OCI-LY1 (cell line): ENCODE data around the gene PTPRZ1.

Source experiments
- H2AFZ ChIP-seq: fragments of 200-600 bp; sonication (generic), shearing (Covaris generic); 2 replicates; pipeline ENCODE4 v1.6.0; 2014; ENCODE audit warnings: antibody characterized with exemption, mild to moderate bottlenecking, low read length
- H3F3A ChIP-seq: fragments of 200-600 bp; sonication (generic), shearing (Covaris generic); 2 replicates; pipeline ENCODE4 v1.6.0; 2014; ENCODE audit warnings: mild to moderate bottlenecking, antibody characterized with exemption, low read length, moderate library complexity; ENCODE audit not compliant: insufficient read depth
- H3K27ac ChIP-seq: fragments of 200-600 bp; sonication (generic); 2 replicates; pipeline ENCODE4 v1.5.1; 2014; ENCODE audit warnings: low read length, mixed run types, mild to moderate bottlenecking, low read depth; ENCODE audit not compliant: poor library complexity, severe bottlenecking
- H3K27me3 ChIP-seq: fragments of 200-600 bp; sonication (generic); 2 replicates; pipeline ENCODE4 v1.6.0; 2014; ENCODE audit warnings: antibody characterized with exemption, mild to moderate bottlenecking, low read length, moderate library complexity; ENCODE audit not compliant: insufficient read depth
- H3K36me3 ChIP-seq: fragments of 200-600 bp; sonication (generic); 2 replicates; pipeline ENCODE4 v1.6.1; 2014; ENCODE audit warnings: mild to moderate bottlenecking, antibody characterized with exemption, low read length, moderate library complexity, mixed read lengths; ENCODE audit not compliant: insufficient read depth
- H3K4me1 ChIP-seq: fragments of 200-600 bp; sonication (generic); 2 replicates; pipeline ENCODE4 v1.5.1; 2014; ENCODE audit warnings: mild to moderate bottlenecking, low read length, moderate library complexity; ENCODE audit not compliant: insufficient read depth, severe bottlenecking
- H3K4me2 ChIP-seq: fragments of 200-600 bp; sonication (generic), shearing (Covaris generic); 2 replicates; pipeline ENCODE4 v1.6.1; 2014; ENCODE audit warnings: low read length
- H3K4me3 ChIP-seq: fragments of 200-600 bp; sonication (generic); 2 replicates; pipeline ENCODE4 v1.5.1; 2014; ENCODE audit warnings: low read length, low read depth, mild to moderate bottlenecking, mixed read lengths; ENCODE audit not compliant: poor library complexity, severe bottlenecking
- H3K79me2 ChIP-seq: fragments of 200-600 bp; shearing (Covaris generic); 2 replicates; pipeline ENCODE4 v1.6.1; 2016; ENCODE audit warnings: mixed run types, low read length, mixed read lengths; ENCODE audit not compliant: insufficient read depth
- H3K9ac ChIP-seq: fragments of 200-600 bp; sonication (generic), shearing (Covaris generic); 2 replicates; pipeline ENCODE4 v1.6.1; 2014; ENCODE audit warnings: mild to moderate bottlenecking, low read length, mixed read lengths
- H3K9me2 ChIP-seq: fragments of 200-600 bp; sonication (generic), shearing (Covaris generic); 2 replicates; pipeline ENCODE4 v1.6.1; 2014; ENCODE audit warnings: low read depth, mild to moderate bottlenecking, low read length, mixed read lengths
- H3K9me3 ChIP-seq: fragments of 200-600 bp; shearing (Covaris generic); 2 replicates; pipeline ENCODE4 v1.6.1; 2014; ENCODE audit warnings: low read length, mixed read lengths
- H4K20me1 ChIP-seq: fragments of 200-600 bp; sonication (generic), shearing (Covaris generic); 2 replicates; pipeline ENCODE4 v1.6.0; 2016; ENCODE audit warnings: mild to moderate bottlenecking, low read length; ENCODE audit not compliant: insufficient read depth
- EZH2 ChIP-seq: fragments of 200-600 bp; sonication (generic), shearing (Covaris generic); IDR thresholded peaks from 2 replicates; pipeline ENCODE4 v1.8.0; 2017; ENCODE audit warnings: borderline replicate concordance, mixed run types, mild to moderate bottlenecking, antibody characterized with exemption, low read length, moderate library complexity, mixed read lengths
- TF ChIP-seq, protein P1 (sequence below): fragments of 200-600 bp; sonication (generic), shearing (Covaris generic); IDR thresholded peaks from 2 replicates; pipeline ENCODE4 v1.5.1; 2017; ENCODE audit warnings: mild to moderate bottlenecking, antibody characterized with exemption, low read length, moderate library complexity, mixed read lengths

PTPRZ1 gene

DNA sequence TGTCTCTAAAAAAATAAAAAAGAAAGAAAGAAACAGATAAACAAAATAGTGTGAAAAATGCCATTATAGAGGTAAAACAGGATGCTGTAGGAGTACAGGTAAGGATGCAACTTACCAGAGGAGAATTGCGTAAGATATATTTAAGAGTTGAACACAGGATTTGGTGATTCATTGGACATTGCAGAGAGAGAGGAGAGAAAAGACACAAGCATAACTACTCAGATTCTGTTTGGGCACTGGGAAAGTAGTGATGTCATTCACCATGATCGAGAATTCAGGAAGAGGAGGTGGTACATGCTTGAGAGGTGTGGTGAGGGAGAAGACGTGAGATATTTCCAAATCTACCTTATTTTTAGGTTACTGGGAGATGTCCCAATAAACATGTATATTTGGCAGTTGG lies 173.4 kb downstream of the PTPRZ1 start:
- no peak overlapping the region for H3K27ac ChIP-seq
- H3K9ac ChIP-seq, result no peak overlapping the region
- no peak for TF ChIP-seq EZH2
- TF ChIP-seq, protein P1, sequence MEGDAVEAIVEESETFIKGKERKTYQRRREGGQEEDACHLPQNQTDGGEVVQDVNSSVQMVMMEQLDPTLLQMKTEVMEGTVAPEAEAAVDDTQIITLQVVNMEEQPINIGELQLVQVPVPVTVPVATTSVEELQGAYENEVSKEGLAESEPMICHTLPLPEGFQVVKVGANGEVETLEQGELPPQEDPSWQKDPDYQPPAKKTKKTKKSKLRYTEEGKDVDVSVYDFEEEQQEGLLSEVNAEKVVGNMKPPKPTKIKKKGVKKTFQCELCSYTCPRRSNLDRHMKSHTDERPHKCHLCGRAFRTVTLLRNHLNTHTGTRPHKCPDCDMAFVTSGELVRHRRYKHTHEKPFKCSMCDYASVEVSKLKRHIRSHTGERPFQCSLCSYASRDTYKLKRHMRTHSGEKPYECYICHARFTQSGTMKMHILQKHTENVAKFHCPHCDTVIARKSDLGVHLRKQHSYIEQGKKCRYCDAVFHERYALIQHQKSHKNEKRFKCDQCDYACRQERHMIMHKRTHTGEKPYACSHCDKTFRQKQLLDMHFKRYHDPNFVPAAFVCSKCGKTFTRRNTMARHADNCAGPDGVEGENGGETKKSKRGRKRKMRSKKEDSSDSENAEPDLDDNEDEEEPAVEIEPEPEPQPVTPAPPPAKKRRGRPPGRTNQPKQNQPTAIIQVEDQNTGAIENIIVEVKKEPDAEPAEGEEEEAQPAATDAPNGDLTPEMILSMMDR, result no peak
- no peaks in the 10 kb centered on the region for H4K20me1 ChIP-seq
- H3K4me1 ChIP-seq, result no peaks in the 10 kb centered on the region
- no peaks in the 10 kb centered on the region for H3K79me2 ChIP-seq
- H3K4me3 ChIP-seq, result no peak overlapping the region
- H3K9me3 ChIP-seq, result no peaks in the 10 kb centered on the region
- no peak overlapping the region for H2AFZ ChIP-seq
- H3F3A ChIP-seq, result no peaks in the 10 kb centered on the region
- no peaks in the 10 kb centered on the region for H3K27me3 ChIP-seq
- H3K9me2 ChIP-seq, result no peaks in the 10 kb centered on the region
- H3K36me3 ChIP-seq, result no peaks in the 10 kb centered on the region
- no peak overlapping the region for H3K4me2 ChIP-seq

DNA sequence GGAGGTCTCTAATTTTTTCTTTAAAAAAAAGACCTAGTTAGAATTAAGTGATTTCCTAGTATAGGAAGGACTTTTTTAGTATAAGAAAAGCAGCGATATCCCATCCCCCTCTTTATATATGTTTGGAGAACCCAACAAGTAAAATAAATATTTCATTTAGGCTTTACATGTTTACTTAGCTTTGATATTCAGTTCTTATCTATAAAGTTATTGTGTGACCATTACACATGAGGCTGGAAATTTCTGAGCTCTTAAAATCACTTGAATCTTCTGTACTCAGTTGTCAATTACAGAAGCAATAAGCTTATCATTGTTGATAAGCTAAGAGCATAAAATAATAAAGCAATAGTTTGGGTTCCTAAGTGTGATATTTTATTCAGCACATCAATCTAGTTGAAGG lies 181.4 kb downstream of the PTPRZ1 start:
- no peak overlapping the region for H3K4me2 ChIP-seq
- H3K9me2 ChIP-seq, result no peaks in the 10 kb centered on the region
- no peaks in the 10 kb centered on the region for H3K9me3 ChIP-seq
- no peak overlapping the region for H3K4me3 ChIP-seq
- H3K4me1 ChIP-seq, result no peaks in the 10 kb centered on the region
- no peak overlapping the region for H2AFZ ChIP-seq
- H3K9ac ChIP-seq, result no peak overlapping the region
- no peaks in the 10 kb centered on the region for H3K79me2 ChIP-seq
- no peaks in the 10 kb centered on the region for H3K27me3 ChIP-seq
- TF ChIP-seq, protein P1, result no peak
- no peak for TF ChIP-seq EZH2
- H3K36me3 ChIP-seq, result no peaks in the 10 kb centered on the region
- no peaks in the 10 kb centered on the region for H3F3A ChIP-seq
- H4K20me1 ChIP-seq, result no peaks in the 10 kb centered on the region
- H3K27ac ChIP-seq, result no peak overlapping the region

DNA sequence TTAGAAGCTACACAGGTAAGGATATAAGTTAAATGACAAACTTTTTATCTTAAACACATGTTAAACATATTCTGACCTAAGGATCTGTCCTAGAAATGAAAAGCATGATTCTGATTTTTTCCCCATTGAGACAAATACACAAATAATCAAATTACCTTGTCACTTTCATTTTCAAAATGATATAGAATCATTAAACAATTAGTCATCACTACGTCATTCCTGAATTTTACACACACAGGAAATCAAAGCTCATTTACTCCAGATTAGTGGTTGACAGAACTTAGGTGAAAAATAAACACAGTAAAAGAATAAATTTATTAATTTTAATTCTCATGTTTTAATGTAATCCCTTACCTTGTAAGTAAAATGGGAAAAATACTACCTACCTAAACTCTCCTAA lies 182.1 kb downstream of the PTPRZ1 start:
- H3K4me1 ChIP-seq, result no peaks in the 10 kb centered on the region
- no peaks in the 10 kb centered on the region for H3K9me3 ChIP-seq
- H3K79me2 ChIP-seq, result no peaks in the 10 kb centered on the region
- no peak overlapping the region for H3K4me3 ChIP-seq
- H4K20me1 ChIP-seq, result no peaks in the 10 kb centered on the region
- no peak overlapping the region for H2AFZ ChIP-seq
- no peak overlapping the region for H3K27ac ChIP-seq
- H3F3A ChIP-seq, result no peaks in the 10 kb centered on the region
- TF ChIP-seq, protein P1, result no peak
- TF ChIP-seq EZH2, result no peak
- H3K4me2 ChIP-seq, result no peak overlapping the region
- no peak overlapping the region for H3K9ac ChIP-seq
- H3K36me3 ChIP-seq, result no peaks in the 10 kb centered on the region
- no peaks in the 10 kb centered on the region for H3K27me3 ChIP-seq
- no peaks in the 10 kb centered on the region for H3K9me2 ChIP-seq
